Measurements from ENCODE around the gene POMGNT1.

POMGNT1 gene

GRCh38 chr1:46157916-46158311, 40.3 kb downstream of the POMGNT1 start:
- DNase-seq (ENCODE audit: low spot score), result no peak

DNA sequence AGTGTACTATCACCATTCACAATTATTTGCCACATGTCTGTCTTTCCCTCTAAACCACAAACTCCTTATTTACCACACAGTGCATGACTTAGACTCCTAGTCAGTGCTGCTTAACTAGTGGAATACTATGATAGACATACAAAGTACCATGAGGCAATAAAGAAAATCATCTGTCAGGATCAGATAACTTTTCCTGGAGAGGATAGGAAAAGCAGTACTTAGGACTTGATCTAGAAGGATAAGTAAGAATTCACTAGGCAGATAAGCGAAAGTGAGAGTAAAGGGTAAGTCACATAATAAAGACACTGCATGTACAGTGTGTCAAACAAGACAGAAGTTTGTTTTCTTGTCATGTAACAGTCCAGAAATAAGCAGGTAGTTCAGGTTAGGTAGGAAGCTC, 44.5 kb downstream of the POMGNT1 start:
- no peak for DNase-seq (ENCODE audit: low spot score)

DNA sequence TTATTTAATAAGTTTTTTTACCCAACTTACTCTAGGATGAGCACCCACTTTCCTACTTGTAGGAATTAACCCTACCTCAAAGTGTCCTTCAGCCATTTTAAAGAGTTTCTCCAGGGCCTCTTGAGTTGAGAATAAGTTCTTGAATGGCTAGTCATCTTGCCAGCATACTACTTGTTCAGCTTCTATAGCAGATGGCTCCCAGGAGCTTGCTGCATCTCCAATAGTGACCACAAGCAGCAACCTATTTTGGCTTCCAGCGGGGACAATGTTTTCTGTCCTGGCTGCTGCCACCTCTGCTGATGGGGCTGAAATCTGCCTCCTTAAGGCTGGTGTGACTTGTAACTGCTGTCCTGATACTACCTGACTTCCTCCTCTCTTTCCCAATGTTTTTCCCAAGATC, 45.0 kb downstream of the POMGNT1 start:
- no peak for DNase-seq (ENCODE audit: low spot score)

- DNase-seq (ENCODE audit: low spot score), result no peak
These were observed 46.2 kb downstream of the POMGNT1 start for GRCh38 chr1:46152016-46152415.

GRCh38 chr1:46150085-46150484, 48.1 kb downstream of the POMGNT1 start:
- no peak for DNase-seq (ENCODE audit: low spot score)

GRCh38 chr1:46148318-46148717, 49.9 kb downstream of the POMGNT1 start:
- DNase-seq (ENCODE audit: low spot score), result no peak

All from Ammon's horn (tissue), 1 donor.